Glomerular endothelial cell (primary cell): Measurements from ENCODE around the gene NFIA. TPM values are rescaled to one million over a fixed set of nuclear protein-coding genes. Genes with fewer than 3 reads are reported as not detected.

Experiments used
- DNase-seq: peaks from one replicate; pipeline ENCODE4 v3.0.0-alpha.2; 2011; ENCODE audit warnings: low read depth, low spot score; ENCODE audit errors: extremely low read depth
- total RNA-seq: library from RNA; depleted of rRNA; stranded (reverse); fragments of >200 nt; gene quantifications from 2 replicates; pipeline ENCODE4 v1.2.3, GENCODE V29; 2015

Gene NFIA
- total RNA-seq, 1 donor from 2014 or later, result 18.4 TPM

- DNase-seq, result no peak
These were observed 203.1 kb downstream of the NFIA start for GRCh38 chr1:61285371-61285885.

DNA sequence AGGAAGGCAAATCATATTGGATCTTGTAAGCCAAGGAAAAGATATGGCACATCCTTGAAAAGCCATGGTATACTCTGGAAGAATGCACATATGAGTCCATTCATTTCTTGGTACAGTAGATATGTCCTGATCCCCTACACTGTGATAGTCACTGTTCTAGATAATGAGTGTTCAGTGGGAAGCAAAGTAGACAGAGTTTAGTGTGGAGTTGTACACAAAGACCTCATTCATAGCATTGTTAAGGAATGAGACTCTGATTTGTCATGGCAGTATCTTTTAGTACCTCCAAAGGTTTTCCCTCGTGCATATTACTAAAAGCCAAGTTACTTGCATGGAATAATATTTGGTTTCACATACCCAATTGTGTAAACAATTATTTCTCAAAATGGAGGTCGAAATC, 204.7 kb downstream of the NFIA start:
- DNase-seq, result no peak

DNA sequence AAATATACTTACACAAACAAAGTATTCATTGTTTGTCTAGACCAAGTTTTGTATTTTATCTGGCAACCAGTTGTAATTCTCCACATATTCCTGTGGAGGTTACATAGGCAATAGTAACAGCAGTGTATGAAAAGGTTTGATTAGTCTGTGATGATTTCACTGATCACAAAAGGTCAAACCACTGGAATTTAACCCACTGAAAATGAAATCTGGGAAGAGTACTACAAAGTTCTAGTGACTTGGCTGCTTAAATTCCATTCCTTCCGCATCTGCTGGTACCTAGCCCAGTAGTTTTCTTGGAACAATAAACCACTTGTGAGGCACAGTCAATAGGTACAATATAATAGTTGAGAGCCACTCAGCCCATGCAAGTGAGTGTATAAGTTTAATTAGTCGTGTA, 205.4 kb downstream of the NFIA start:
- DNase-seq, result no peak

DNA sequence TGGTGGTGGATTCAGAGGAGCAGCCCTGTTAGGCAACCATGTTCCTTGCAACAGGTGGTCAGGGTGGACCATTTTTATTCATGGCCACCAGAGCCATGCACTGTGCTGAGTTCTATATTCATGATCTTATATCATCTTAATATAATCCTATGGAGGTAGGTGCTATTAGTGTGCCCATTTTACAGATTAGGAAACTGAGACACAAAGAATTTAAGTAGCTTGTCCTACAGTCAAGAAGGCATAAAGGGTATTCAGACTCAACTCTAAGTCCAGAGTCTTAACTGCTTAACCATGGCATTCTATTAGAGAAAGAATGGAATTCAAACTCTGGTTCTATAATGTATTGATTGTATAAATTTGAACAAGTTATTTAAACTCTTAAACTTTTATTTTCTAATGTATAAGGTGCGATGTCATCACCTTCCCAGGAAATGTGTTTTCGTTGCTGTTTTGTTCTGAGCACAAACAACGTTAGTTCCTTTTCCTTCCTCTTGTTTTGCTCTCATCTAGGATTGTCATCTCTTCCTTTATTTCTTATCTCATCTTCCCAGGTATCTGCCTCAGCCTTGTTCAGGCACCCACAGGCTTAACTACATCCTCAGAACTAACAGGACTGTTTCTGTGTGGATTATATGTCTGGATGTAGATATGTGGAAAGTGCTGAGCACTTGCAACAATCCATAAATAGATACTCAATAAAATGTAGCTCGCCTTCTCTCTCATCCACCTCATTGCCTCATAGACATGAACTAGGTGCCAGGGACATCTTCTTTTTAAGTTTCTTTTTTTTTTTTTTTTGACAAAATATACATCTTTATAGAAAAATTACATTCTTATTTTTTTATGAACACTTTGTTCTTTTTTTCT, 207.1 kb downstream of the NFIA start:
- no peak for DNase-seq

DNA sequence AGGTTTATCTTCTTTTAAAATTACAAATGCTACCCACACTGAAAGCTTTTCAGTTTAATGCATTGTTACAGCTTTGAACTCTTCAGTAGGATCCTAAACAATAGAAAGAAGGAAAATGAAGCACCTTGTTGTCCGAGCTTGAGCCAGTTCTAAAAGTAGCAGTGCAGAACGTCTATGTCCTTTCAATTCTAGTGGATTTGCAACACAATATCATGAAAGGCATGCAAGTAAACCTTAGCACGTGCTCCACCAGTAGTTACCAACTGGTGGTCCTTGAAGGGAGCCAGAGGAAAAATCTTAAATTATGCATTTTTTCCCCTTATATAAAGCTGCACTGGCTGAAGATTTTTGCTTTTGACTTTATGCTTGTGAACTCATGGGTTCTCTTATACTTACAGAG, 208.2 kb downstream of the NFIA start:
- DNase-seq, result no peak

GRCh38 chr1:61293197-61293596, 210.8 kb downstream of the NFIA start:
- no peak for DNase-seq

DNA sequence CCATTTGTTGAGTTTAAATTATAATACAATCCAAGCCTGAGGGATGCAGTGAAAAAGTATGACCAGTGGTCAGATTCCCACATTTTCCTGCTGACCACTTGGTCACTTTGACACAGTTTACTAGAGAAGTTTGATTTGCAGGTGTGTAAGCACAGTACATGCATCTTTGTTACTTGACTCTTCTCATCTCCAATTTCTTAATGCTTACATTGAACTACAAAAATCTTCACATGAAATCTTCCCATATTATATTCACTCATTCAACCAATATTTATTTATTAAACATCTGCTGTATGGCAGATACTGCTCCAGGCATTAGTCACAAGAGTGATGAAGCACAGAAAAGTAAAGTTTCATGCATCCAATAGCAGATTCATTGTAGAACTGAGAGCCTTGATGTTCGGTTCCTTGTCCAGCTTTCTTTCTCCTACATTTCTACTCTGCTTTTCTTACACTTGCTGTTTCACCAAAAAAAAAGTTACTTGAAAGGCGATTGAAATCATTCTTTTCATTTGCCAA, 211.7 kb downstream of the NFIA start:
- no peak for DNase-seq

DNA sequence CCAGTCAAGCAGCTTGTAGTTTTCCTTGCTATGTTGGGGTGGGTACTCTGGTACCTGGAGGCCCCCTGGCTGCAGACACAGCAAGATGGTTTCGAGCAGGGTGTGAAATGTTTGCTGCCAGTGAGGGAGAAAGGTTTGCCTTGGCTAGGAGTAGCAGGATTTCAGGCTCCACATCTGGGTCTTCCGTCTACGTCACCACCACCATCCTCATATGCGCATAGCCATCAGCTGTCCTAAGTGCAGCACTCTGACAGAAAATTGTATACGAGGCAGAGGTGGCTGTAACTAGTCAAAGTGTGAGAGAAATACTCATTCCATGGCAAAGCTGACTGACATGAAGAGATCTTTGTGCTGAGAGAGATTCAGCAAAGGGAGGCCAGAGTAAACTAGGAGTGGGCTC, 212.6 kb downstream of the NFIA start:
- DNase-seq, result no peak

- no peak for DNase-seq
These were observed 213.6 kb downstream of the NFIA start for GRCh38 chr1:61295818-61296537.

- DNase-seq, result no peak
These were observed 215.5 kb downstream of the NFIA start for GRCh38 chr1:61297887-61298286.

DNA sequence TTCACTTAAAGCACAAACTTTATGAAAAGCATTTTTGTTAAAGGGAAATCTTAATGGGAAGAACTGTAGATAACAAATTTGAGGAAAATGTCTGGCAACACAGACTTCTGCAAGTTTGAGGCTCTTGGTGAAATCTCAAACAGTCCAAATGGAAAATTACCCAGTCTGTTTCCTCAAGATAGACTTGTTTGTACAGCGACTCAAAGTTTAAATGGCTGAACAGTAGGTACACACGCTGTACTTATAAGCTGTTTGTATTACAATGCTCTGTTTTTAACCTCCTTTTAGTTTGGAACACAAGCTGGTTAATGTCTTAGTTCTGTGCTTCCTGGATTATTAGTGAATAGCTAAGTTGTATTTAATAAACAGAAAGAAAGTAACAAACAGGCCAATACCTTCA, 217.1 kb downstream of the NFIA start:
- DNase-seq, result no peak

DNA sequence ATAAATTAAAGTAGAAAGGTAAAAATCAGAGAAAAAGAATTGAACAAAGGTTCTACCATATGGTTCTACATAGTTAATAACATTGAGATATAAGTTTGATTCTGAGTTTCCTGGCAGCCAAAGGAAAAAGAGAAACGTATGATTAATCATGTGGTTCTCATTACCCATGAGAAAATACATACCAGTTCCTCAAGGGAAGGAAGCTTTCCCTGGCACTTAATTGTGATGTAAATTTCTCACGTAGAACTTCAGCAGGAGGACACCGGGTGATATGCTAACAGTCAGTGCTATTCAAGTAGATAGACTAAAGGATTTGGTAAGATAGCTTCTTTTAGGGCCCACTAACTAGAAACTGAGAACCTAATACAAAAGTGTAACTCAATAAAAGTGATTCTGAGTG, 218.5 kb downstream of the NFIA start:
- DNase-seq, result no peak

GRCh38 chr1:61301824-61302657, 219.7 kb downstream of the NFIA start:
- DNase-seq, result no peak

DNA sequence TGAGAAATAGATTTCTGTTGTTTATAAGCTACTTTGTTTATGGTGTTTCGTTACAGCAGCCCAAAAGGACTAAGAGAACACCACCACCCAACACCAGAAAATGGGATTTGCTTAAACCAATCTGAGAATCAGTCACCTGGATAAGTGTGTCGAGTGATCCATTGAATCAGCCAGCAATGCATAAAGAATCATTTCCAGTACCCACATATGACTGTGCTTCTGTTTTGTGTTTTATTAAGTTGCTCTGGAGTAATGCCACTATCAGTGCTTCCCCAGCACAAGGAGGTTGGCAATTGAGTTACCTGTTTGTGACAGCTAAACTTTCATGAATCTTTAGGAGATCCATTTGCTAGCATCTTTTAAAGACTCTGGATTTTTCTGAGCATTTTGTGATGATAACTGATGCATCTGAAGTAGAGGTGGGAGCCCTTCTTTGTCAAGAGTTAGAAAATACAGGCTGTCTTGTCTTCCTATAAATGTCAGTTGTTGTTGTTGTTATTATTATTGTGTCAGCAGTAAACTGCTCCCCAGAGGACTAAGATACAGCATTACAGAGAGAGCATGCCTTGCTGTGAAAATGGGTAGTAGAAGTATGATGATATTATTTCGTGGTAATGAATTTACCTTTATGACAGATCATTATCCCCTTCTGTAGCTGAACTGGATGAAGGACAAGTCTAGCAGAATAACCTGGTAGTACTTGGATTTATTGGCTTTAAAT, 225.2 kb downstream of the NFIA start:
- DNase-seq, result no peak

DNA sequence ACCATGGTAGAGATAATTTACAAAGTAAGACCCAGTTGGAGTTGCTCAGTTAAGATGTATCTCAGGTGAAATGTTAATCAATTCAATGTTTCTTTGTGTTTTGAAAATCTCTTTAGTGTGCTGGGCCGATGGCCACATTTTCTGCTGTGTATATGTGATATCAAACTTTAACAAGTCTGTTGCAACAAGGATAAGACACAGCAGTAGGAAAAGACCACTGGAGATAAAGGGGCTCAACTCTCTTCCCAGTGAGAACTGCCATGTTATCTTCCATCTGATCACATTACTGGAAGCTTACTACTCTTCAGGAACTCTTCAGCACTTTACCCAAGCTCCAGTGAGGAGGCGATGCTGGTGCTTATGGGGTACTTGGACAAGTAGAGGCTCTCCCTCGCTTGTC, 227.7 kb downstream of the NFIA start:
- DNase-seq, result no peak

- DNase-seq, result no peak
These were observed 228.2 kb downstream of the NFIA start for GRCh38 chr1:61310538-61310937.

GRCh38 chr1:61313906-61314422, 231.6 kb downstream of the NFIA start:
- no peak for DNase-seq

GRCh38 chr1:61315011-61315410, 232.7 kb downstream of the NFIA start:
- no peak for DNase-seq

- no peak for DNase-seq
These were observed 234.1 kb downstream of the NFIA start for GRCh38 chr1:61316493-61316892.
